HG03521 (cell line): Measurements from ENCODE around the gene CXorf51A.
"Not testable (repeated sequence)": the region's sequence is repeated elsewhere in the genome, so short reads cannot be mapped to it uniquely, and the experiment has no call there.

ENCODE experiments used
- ATAC-seq: cut with Tn5 transposase; IDR thresholded peaks from one replicate; pipeline ENCODE4 v1.9.1; 2021; ENCODE audit warnings: mild to moderate bottlenecking, moderate library complexity; ENCODE audit not compliant: unreplicated experiment

The CXorf51A gene

DNA sequence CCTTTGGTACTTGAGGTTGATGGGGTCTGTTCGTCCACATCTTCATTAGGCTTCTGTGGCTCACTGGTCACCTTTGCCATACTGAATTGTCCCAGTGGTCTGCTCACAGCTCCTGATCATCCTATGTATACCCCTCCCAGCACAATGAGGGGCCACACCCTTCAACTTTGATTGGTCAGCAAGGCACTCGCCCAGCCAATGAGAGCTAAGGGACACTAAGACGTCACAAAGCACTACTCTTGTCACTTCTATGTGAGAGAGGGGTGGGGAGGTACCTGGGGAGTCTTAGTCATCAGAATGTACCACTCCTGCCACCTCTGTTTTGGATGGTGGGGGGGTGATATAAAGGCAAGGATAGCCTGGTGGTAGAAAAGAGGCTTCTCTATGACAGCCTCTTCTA is at the start of gene CXorf51A:
Gene CXorf51A, minus strand, starts transcription at position 101 of the 400 bp plus-strand sequence. Its CDS starts 21 bp downstream, at position 80.
- not testable (repeated sequence) for ATAC-seq

DNA sequence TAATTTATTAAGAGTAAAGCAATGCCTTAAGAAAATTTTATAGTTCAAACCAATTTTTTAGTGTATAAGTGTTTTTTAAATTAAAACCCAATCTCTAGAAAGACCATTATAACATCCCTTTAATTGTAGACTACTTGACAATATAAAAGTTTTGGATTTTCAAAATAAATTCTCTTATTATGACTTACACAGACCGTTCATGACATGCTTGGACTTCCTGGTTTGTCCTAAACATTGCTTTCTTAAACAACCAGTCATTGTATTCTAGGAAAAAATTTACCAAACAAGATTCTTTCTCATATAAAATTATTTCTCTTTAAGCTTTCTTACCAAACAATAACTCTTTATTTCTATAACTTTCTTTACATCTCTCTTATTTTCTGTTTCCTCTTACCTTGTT is 49.0 kb upstream of the CXorf51A start:
- ATAC-seq, result no peak

DNA sequence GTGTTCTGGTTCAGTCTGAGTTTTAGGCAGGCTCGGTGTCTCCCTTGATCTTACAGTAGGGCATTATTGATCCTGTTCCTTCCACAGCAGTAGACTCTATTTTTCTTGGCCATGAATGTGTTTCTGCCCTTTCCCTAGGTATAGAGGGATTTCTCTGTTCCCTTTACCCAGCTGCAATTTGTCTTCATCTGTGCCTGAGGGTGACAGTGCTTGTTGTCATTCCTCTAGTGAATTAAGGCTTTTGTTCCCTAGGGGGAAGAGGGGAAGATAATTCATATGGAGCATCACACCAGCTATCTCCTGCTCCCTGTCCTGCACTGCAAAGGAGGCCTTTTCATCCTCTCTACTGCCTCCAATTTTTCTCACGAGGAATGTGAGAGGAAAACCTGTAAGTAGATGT is 39.7 kb upstream of the CXorf51A start:
- ATAC-seq, result no peak

DNA sequence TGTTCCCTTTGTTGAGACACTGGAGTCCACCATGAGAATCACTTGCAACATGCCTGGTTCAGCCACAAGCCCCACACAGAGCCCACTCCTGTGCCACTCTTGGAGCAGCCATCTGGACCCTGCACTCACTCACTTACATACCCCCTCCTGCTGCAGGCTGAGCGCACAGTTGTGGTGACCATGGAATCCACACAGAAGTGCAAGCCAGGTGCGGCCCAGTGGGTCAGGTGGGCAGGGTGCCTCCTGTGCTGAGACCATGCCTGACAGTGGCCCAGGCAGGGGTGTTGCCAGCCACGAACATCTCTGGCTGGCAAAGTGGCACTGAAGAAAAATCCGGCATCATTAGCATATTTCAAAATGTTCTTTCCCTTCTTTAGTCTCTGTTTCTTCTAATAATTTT is 17.4 kb upstream of the CXorf51A start:
- no peak for ATAC-seq

GRCh38 chrX:146809471-146809870 is 5.1 kb downstream of the CXorf51A start, which contains the start of gene CXorf51B:
TSS of gene CXorf51B (plus strand) at chrX:146809771. CDS start at chrX:146809792, 21 bp downstream.
- ATAC-seq, result not testable (repeated sequence)
